CD8-positive, alpha-beta memory T cell (primary cell): ENCODE data around the gene TENM4. TPM values are rescaled to one million over a fixed set of nuclear protein-coding genes. Genes with fewer than 3 reads are reported as not detected.

Source experiments
- CTCF ChIA-PET: fragments of 350-600 bp; sonication (Branson Sonifier 250); formaldehyde crosslinking; loops from one replicate; lab custom pipeline; 2021; ENCODE audit warnings: antibody characterized with exemption; lab: Charles Lee
- POLR2A ChIA-PET: fragments of 350-600 bp; sonication (Branson Sonifier 250); formaldehyde crosslinking; loops from one replicate; lab custom pipeline; 2021; ENCODE audit warnings: antibody characterized with exemption; lab: Charles Lee
- DNase-seq, 5 donors: peaks; one replicate each; pipeline versions ENCODE4 v3.0.0 to v3.0.0-alpha.2; 2020 to 2022; ENCODE audit warnings: mixed read lengths in 1 of 5
- H3K27ac ChIP-seq: one replicate; pipeline ENCODE4 v1.7.0; 2013; ENCODE audit warnings: low read depth, mild to moderate bottlenecking, low read length, moderate library complexity
- H3K27me3 ChIP-seq: 2 replicates; pipeline ENCODE4 v1.7.0; 2013; ENCODE audit warnings: low read length, mild to moderate bottlenecking; ENCODE audit not compliant: insufficient read depth, poor library complexity, severe bottlenecking
- H3K36me3 ChIP-seq: 2 replicates; pipeline ENCODE4 v1.7.0; 2013; ENCODE audit warnings: mild to moderate bottlenecking, low read length, moderate library complexity; ENCODE audit not compliant: insufficient read depth
- H3K4me1 ChIP-seq: 2 replicates; pipeline ENCODE4 v1.7.0; 2013; ENCODE audit warnings: mild to moderate bottlenecking, low read length, moderate library complexity; ENCODE audit not compliant: insufficient read depth
- H3K4me3 ChIP-seq: 2 replicates; pipeline ENCODE4 v1.7.0; 2013; ENCODE audit warnings: mild to moderate bottlenecking, low read length
- H3K9me3 ChIP-seq: 2 replicates; pipeline ENCODE4 v1.7.0; 2013; ENCODE audit warnings: mild to moderate bottlenecking, low read length
- H3K27ac Mint-ChIP-seq, 8 donors: one replicate each; pipeline ENCODE4 v1.8.0; 2020 to 2021; ENCODE audit warnings: mixed read lengths in 8 of 8, mild to moderate bottlenecking in 6 of 8, inconsistent platforms in 3 of 8, moderate library complexity in 3 of 8
- H3K27me3 Mint-ChIP-seq, 2 donors: one replicate each; pipeline ENCODE4 v1.8.0; 2020 to 2021; ENCODE audit warnings: mixed read lengths in 2 of 2, mild to moderate bottlenecking in 1 of 2, moderate library complexity in 1 of 2
- H3K36me3 Mint-ChIP-seq, 3 donors: one replicate each; pipeline ENCODE4 v1.8.0; 2020 to 2021; ENCODE audit warnings: mixed read lengths in 3 of 3, inconsistent platforms in 1 of 3, mild to moderate bottlenecking in 1 of 3
- H3K4me1 Mint-ChIP-seq, 3 donors: one replicate each; pipeline ENCODE4 v1.8.0; 2020 to 2021; ENCODE audit warnings: mixed read lengths in 3 of 3, inconsistent platforms in 1 of 3, mild to moderate bottlenecking in 1 of 3
- H3K4me3 Mint-ChIP-seq, 7 donors: one replicate each; pipeline ENCODE4 v1.8.0; 2020 to 2021; ENCODE audit warnings: mixed read lengths in 7 of 7, mild to moderate bottlenecking in 6 of 7, moderate library complexity in 4 of 7, inconsistent platforms in 2 of 7
- H3K9me3 Mint-ChIP-seq, 5 donors: one replicate each; pipeline ENCODE4 v1.8.0; 2020 to 2022; ENCODE audit warnings: mixed read lengths in 5 of 5, mild to moderate bottlenecking in 3 of 5, moderate library complexity in 2 of 5, inconsistent platforms in 1 of 5
- polyA plus RNA-seq: library from polyadenylated mRNA; unstranded; fragments of 300-500 nt; fragmentation: Illumina TruSeq; gene quantifications from one replicate; pipeline ENCODE4 v1.2.3, GENCODE V29; 2021
- total RNA-seq, 2 experiments: library from RNA; stranded (reverse); gene quantifications; one replicate each; pipeline ENCODE4 v1.2.3, GENCODE V29; 2021

Gene TENM4
- total and polyA plus RNA-seq, 3 experiments from 2014 or later = not detected

- H3K4me3 Mint-ChIP-seq = no peak overlapping the region
- ChIA-PET POLR2A (no interaction called here), CTCF (interaction anchor here (1.5 kb wide), 1 partner anchor 14 kb away, joined by 3 read pairs; no protein-coding TSS in a partner anchor)
Measured at GRCh38 chr11:79414644-79415317, 26.0 kb downstream of the TENM4 start.

GRCh38 chr11:79414041-79414440, 26.8 kb downstream of the TENM4 start:
- POLR2A ChIA-PET = no interaction called here
- Histone ChIP-seq H3K4me3 (no peak overlapping the region), H3K4me1 (no peaks in the 10 kb centered on the region), H3K9me3 (no peaks in the 10 kb centered on the region), H3K27ac (no peak overlapping the region), H3K36me3 (no peaks in the 10 kb centered on the region), H3K27me3 (no peaks in the 10 kb centered on the region)
- CTCF ChIA-PET = interaction anchor here (1.5 kb wide), 1 partner anchor 13 kb away, joined by 3 read pairs; no protein-coding TSS in a partner anchor
- Mint-ChIP-seq H3K36me3 (no peaks in the 10 kb centered on the region), H3K4me1 (no peaks in the 10 kb centered on the region), H3K9me3 (peaks cover 0 to 6% (median 3%) of the 10 kb centered on the region in 5 donors), H3K4me3 (no peak overlapping the region), H3K27me3 (peaks cover 0 to 2% of the 10 kb centered on the region in 2 donors), H3K27ac (no peak overlapping the region)
- DNase-seq = no peak

More at GRCh38 chr11:79414644-79415317, 26.0 kb downstream of the TENM4 start:
- H3K9me3 Mint-ChIP-seq = peaks cover 0 to 6% (median 3%) of the 10 kb centered on the region in 5 donors
- Histone ChIP-seq H3K27ac (no peak overlapping the region), H3K4me1 (no peaks in the 10 kb centered on the region), H3K9me3 (no peaks in the 10 kb centered on the region), H3K36me3 (no peaks in the 10 kb centered on the region), H3K4me3 (no peak overlapping the region), H3K27me3 (no peaks in the 10 kb centered on the region)
- no peak overlapping the region for H3K27ac Mint-ChIP-seq
- peaks cover 0 to 2% of the 10 kb centered on the region in 2 donors for H3K27me3 Mint-ChIP-seq
- no peak for DNase-seq
- no peaks in the 10 kb centered on the region for H3K36me3 Mint-ChIP-seq
- no peaks in the 10 kb centered on the region for H3K4me1 Mint-ChIP-seq

GRCh38 chr11:79413268-79413667, 27.6 kb downstream of the TENM4 start:
- H3K4me1 ChIP-seq = no peaks in the 10 kb centered on the region
- no peaks in the 10 kb centered on the region for H3K9me3 ChIP-seq
- Mint-ChIP-seq H3K27ac (no peak overlapping the region), H3K9me3 (peaks cover 0 to 9% (median 5%) of the 10 kb centered on the region in 5 donors), H3K27me3 (peaks cover 0 to 4% of the 10 kb centered on the region in 2 donors), H3K36me3 (no peaks in the 10 kb centered on the region), H3K4me1 (no peaks in the 10 kb centered on the region), H3K4me3 (no peak overlapping the region)
- H3K27ac ChIP-seq = no peak overlapping the region
- no peaks in the 10 kb centered on the region for H3K36me3 ChIP-seq
- no peak overlapping the region for H3K4me3 ChIP-seq
- ChIA-PET CTCF (interaction anchor here (1.5 kb wide), 1 partner anchor 12 kb away, joined by 3 read pairs; no protein-coding TSS in a partner anchor), POLR2A (no interaction called here)
- DNase-seq = no peak
- no peaks in the 10 kb centered on the region for H3K27me3 ChIP-seq

- Histone ChIP-seq H3K27me3 (no peaks in the 10 kb centered on the region), H3K4me3 (no peak overlapping the region), H3K9me3 (no peaks in the 10 kb centered on the region), H3K27ac (no peak overlapping the region), H3K4me1 (no peaks in the 10 kb centered on the region), H3K36me3 (no peaks in the 10 kb centered on the region)
- POLR2A ChIA-PET = no interaction called here
- DNase-seq = no peak
- H3K9me3 Mint-ChIP-seq = peaks cover 0 to 9% (median 5%) of the 10 kb centered on the region in 5 donors
- peaks cover 0 to 4% of the 10 kb centered on the region in 2 donors for H3K27me3 Mint-ChIP-seq
- H3K36me3 Mint-ChIP-seq = no peaks in the 10 kb centered on the region
- no peak overlapping the region for H3K27ac Mint-ChIP-seq
- H3K4me1 Mint-ChIP-seq = no peaks in the 10 kb centered on the region
- CTCF ChIA-PET = no interaction called here
- no peak overlapping the region for H3K4me3 Mint-ChIP-seq
Measured at GRCh38 chr11:79412761-79413160, 28.1 kb downstream of the TENM4 start.

GRCh38 chr11:79409330-79409729, 31.5 kb downstream of the TENM4 start:
- Histone ChIP-seq H3K27ac (no peak overlapping the region), H3K4me3 (no peak overlapping the region), H3K36me3 (no peaks in the 10 kb centered on the region), H3K9me3 (no peaks in the 10 kb centered on the region), H3K27me3 (no peaks in the 10 kb centered on the region), H3K4me1 (no peaks in the 10 kb centered on the region)
- no peak overlapping the region for H3K4me3 Mint-ChIP-seq
- ChIA-PET POLR2A (no interaction called here), CTCF (interaction anchor here (1.9 kb wide), 1 partner anchor 12 kb away, joined by 6 read pairs; no protein-coding TSS in a partner anchor)
- H3K27me3 Mint-ChIP-seq = peaks cover 0 to 4% of the 10 kb centered on the region in 2 donors
- H3K9me3 Mint-ChIP-seq = peaks cover 0 to 6% (median 3%) of the 10 kb centered on the region in 5 donors
- H3K4me1 Mint-ChIP-seq = no peaks in the 10 kb centered on the region
- H3K27ac Mint-ChIP-seq = no peak overlapping the region
- DNase-seq = no peak
- H3K36me3 Mint-ChIP-seq = no peaks in the 10 kb centered on the region

- H3K9me3 ChIP-seq = no peaks in the 10 kb centered on the region
- ChIA-PET CTCF (no interaction called here), POLR2A (no interaction called here)
- no peak overlapping the region for H3K4me3 ChIP-seq
- DNase-seq = no peak
- H3K27me3 ChIP-seq = no peaks in the 10 kb centered on the region
- Mint-ChIP-seq H3K4me3 (no peak overlapping the region), H3K27me3 (peaks cover 0 to 3% of the 10 kb centered on the region in 2 donors), H3K36me3 (no peaks in the 10 kb centered on the region), H3K9me3 (peaks cover 3 to 12% (median 4%) of the 10 kb centered on the region in 5 donors), H3K4me1 (no peaks in the 10 kb centered on the region), H3K27ac (no peak overlapping the region)
- H3K36me3 ChIP-seq = no peaks in the 10 kb centered on the region
- no peak overlapping the region for H3K27ac ChIP-seq
- no peaks in the 10 kb centered on the region for H3K4me1 ChIP-seq
Measured at GRCh38 chr11:79406376-79406775, 34.5 kb downstream of the TENM4 start.

GRCh38 chr11:79404806-79405205, 36.0 kb downstream of the TENM4 start:
- H3K9me3 Mint-ChIP-seq = peaks cover 0 to 10% (median 5%) of the 10 kb centered on the region in 5 donors
- POLR2A ChIA-PET = no interaction called here
- peaks cover 0 to 3% of the 10 kb centered on the region in 2 donors for H3K27me3 Mint-ChIP-seq
- DNase-seq = no peak
- no peak overlapping the region for H3K4me3 Mint-ChIP-seq
- no peaks in the 10 kb centered on the region for H3K9me3 ChIP-seq
- no peak overlapping the region for H3K27ac ChIP-seq
- no peak overlapping the region for H3K27ac Mint-ChIP-seq
- H3K36me3 Mint-ChIP-seq = no peaks in the 10 kb centered on the region
- H3K4me1 ChIP-seq = no peaks in the 10 kb centered on the region
- no peaks in the 10 kb centered on the region for H3K36me3 ChIP-seq
- no peak overlapping the region for H3K4me3 ChIP-seq
- H3K27me3 ChIP-seq = no peaks in the 10 kb centered on the region
- H3K4me1 Mint-ChIP-seq = no peaks in the 10 kb centered on the region
- CTCF ChIA-PET = interaction anchor here (1.0 kb wide), 1 partner anchor 18 kb away, joined by 3 read pairs; no protein-coding TSS in a partner anchor

- Histone ChIP-seq H3K4me3 (no peak overlapping the region), H3K27me3 (no peaks in the 10 kb centered on the region), H3K4me1 (no peaks in the 10 kb centered on the region), H3K9me3 (no peaks in the 10 kb centered on the region), H3K36me3 (no peaks in the 10 kb centered on the region), H3K27ac (no peak overlapping the region)
- DNase-seq = no peak
- peaks cover 0 to 3% of the 10 kb centered on the region in 2 donors for H3K27me3 Mint-ChIP-seq
- ChIA-PET POLR2A (no interaction called here), CTCF (no interaction called here)
- no peak overlapping the region for H3K27ac Mint-ChIP-seq
- H3K9me3 Mint-ChIP-seq = peaks cover 0 to 10% (median 5%) of the 10 kb centered on the region in 5 donors
- no peaks in the 10 kb centered on the region for H3K36me3 Mint-ChIP-seq
- H3K4me3 Mint-ChIP-seq = no peak overlapping the region
- no peaks in the 10 kb centered on the region for H3K4me1 Mint-ChIP-seq
Measured at GRCh38 chr11:79404325-79404724, 36.5 kb downstream of the TENM4 start.
